GM18520 (cell line): ENCODE data around the gene DMAC2L.

Experiments
- ATAC-seq: cut with Tn5 transposase; IDR thresholded peaks from one replicate; pipeline ENCODE4 v1.9.1; 2021; ENCODE audit not compliant: unreplicated experiment

The DMAC2L gene

GRCh38 chr14:50321009-50321660 lies 9.0 kb downstream of the DMAC2L start:
- peak; percentile 87 for ATAC-seq

- no peak for ATAC-seq
Observed at GRCh38 chr14:50331596-50331995, 19.5 kb downstream of the DMAC2L start.

GRCh38 chr14:50333014-50333509 lies 20.9 kb downstream of the DMAC2L start:
- ATAC-seq, result no peak

GRCh38 chr14:50334211-50334610 lies 22.1 kb downstream of the DMAC2L start:
- no peak for ATAC-seq

GRCh38 chr14:50335389-50335788 lies 23.3 kb downstream of the DMAC2L start:
- ATAC-seq, result no peak

- ATAC-seq, result no peak
Observed at GRCh38 chr14:50335989-50336824, 24.1 kb downstream of the DMAC2L start.

- no peak for ATAC-seq
Observed at GRCh38 chr14:50338587-50338986, 26.5 kb downstream of the DMAC2L start.

- ATAC-seq, result no peak
Observed at GRCh38 chr14:50339178-50339804, 27.2 kb downstream of the DMAC2L start.

GRCh38 chr14:50340045-50340444 lies 27.9 kb downstream of the DMAC2L start:
- ATAC-seq, result no peak

GRCh38 chr14:50340963-50341362 lies 28.8 kb downstream of the DMAC2L start:
- no peak for ATAC-seq

- no peak for ATAC-seq
Observed at GRCh38 chr14:50342221-50343078, 30.3 kb downstream of the DMAC2L start.

GRCh38 chr14:50343434-50343833 lies 31.3 kb downstream of the DMAC2L start:
- no peak for ATAC-seq

- peak; percentile 96 for ATAC-seq
Observed at GRCh38 chr14:50344116-50344775, 32.1 kb downstream of the DMAC2L start.

- no peak for ATAC-seq
Observed at GRCh38 chr14:50344876-50345563, 32.9 kb downstream of the DMAC2L start.

GRCh38 chr14:50345846-50346422 lies 33.8 kb downstream of the DMAC2L start:
- ATAC-seq, result no peak

GRCh38 chr14:50347521-50347920 lies 35.4 kb downstream of the DMAC2L start:
- no peak for ATAC-seq

- ATAC-seq, result no peak
Observed at GRCh38 chr14:50348933-50349332, 36.8 kb downstream of the DMAC2L start.

- no peak for ATAC-seq
Observed at GRCh38 chr14:50350975-50351374, 38.9 kb downstream of the DMAC2L start.

- ATAC-seq, result no peak
Observed at GRCh38 chr14:50352584-50352983, 40.5 kb downstream of the DMAC2L start.
